Suprapubic skin (tissue), 4 donors: ENCODE measurements around the gene PGAM5. TPM values are rescaled to one million over a fixed set of nuclear protein-coding genes. Genes with fewer than 3 reads are reported as not detected.
"Not testable (repeated sequence)": the region's sequence is repeated elsewhere in the genome, so short reads cannot be mapped to it uniquely, and the experiment has no call there.

Source experiments
- DNase-seq, 2 donors: peaks; one replicate each; pipeline ENCODE4 v3.0.0-alpha.2; 2019; ENCODE audit warnings: low spot score in 2 of 2
- H3K27ac ChIP-seq: fragments of 200-600 bp; sonication (generic); one replicate; pipeline ENCODE4 v1.5.1; 2019
- H3K27me3 ChIP-seq: fragments of 200-600 bp; sonication (generic); one replicate; pipeline ENCODE4 v1.5.1; 2019
- H3K36me3 ChIP-seq: fragments of 200-600 bp; sonication (generic); one replicate; pipeline ENCODE4 v1.5.1; 2019
- H3K4me1 ChIP-seq: fragments of 200-600 bp; sonication (generic); one replicate; pipeline ENCODE4 v1.5.1; 2019
- H3K4me3 ChIP-seq: fragments of 200-600 bp; sonication (generic); one replicate; pipeline ENCODE4 v1.5.1; 2019; ENCODE audit warnings: mild to moderate bottlenecking
- H3K9me3 ChIP-seq: fragments of 200-600 bp; sonication (generic); one replicate; pipeline ENCODE4 v1.5.1; 2019
- EP300 ChIP-seq: sonication (generic); formaldehyde crosslinking; IDR thresholded peaks from one replicate; pipeline ENCODE4 v1.6.1; 2017; ENCODE audit warnings: antibody characterized with exemption
- POLR2A ChIP-seq, 2 donors: fragments of 450-650 bp; IDR thresholded peaks; one replicate each; pipeline ENCODE4 v1.6.1; 2017; ENCODE audit warnings: antibody characterized with exemption in 2 of 2, mild to moderate bottlenecking in 2 of 2, moderate library complexity in 2 of 2
- POLR2AphosphoS5 ChIP-seq, 3 donors: sonication (generic); formaldehyde crosslinking; IDR thresholded peaks; one replicate each; pipeline ENCODE4 v1.6.1; 2017; ENCODE audit warnings: antibody characterized with exemption in 3 of 3
- WGBS: methylation state at CpG from one replicate; pipeline ENCODE4 v1.1.5; 2018; 5-methylcytosine and 5-hydroxymethylcytosine counted together
- total RNA-seq, 4 donors: library from RNA; depleted of rRNA; stranded (reverse); fragments of >200 nt; gene quantifications; one replicate each; pipeline ENCODE4 v1.1.0, GENCODE V29; 2016
- TF ChIP-seq, protein P1 (sequence below), 2 donors: fragments of 200-600 bp in 1 of 2; fragments of 450-650 bp in 1 of 2; sonication (generic) in 1 of 2; IDR thresholded peaks; one replicate each; pipeline ENCODE4 v1.5.1; 2016 to 2019; ENCODE audit warnings: antibody characterized with exemption in 2 of 2, mild to moderate bottlenecking in 1 of 2, moderate library complexity in 1 of 2

Gene PGAM5
- total RNA-seq, 4 donors from 2014 or later = 31.4 to 43.1 (median 38.7) TPM

GRCh38 chr12:132748319-132748718, 37.7 kb downstream of the PGAM5 start:
- Histone ChIP-seq H3K4me3 (no peak overlapping the region), H3K36me3 (peaks cover 94% of the 10 kb centered on the region), H3K9me3 (no peaks in the 10 kb centered on the region), H3K4me1 (no peaks in the 10 kb centered on the region), H3K27me3 (no peaks in the 10 kb centered on the region), H3K27ac (no peak overlapping the region)
- TF ChIP-seq POLR2AphosphoS5 (IDR thresholded peaks at IDR 0.05) = no peak
- TF ChIP-seq EP300 = no peak
- TF ChIP-seq, protein P1, sequence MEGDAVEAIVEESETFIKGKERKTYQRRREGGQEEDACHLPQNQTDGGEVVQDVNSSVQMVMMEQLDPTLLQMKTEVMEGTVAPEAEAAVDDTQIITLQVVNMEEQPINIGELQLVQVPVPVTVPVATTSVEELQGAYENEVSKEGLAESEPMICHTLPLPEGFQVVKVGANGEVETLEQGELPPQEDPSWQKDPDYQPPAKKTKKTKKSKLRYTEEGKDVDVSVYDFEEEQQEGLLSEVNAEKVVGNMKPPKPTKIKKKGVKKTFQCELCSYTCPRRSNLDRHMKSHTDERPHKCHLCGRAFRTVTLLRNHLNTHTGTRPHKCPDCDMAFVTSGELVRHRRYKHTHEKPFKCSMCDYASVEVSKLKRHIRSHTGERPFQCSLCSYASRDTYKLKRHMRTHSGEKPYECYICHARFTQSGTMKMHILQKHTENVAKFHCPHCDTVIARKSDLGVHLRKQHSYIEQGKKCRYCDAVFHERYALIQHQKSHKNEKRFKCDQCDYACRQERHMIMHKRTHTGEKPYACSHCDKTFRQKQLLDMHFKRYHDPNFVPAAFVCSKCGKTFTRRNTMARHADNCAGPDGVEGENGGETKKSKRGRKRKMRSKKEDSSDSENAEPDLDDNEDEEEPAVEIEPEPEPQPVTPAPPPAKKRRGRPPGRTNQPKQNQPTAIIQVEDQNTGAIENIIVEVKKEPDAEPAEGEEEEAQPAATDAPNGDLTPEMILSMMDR (IDR thresholded peaks at IDR 0.05) = no peak
- TF ChIP-seq POLR2A (IDR thresholded peaks at IDR 0.05) = no peak
- 100% methylated on average over 4 of the region's 10 CpGs for WGBS
- DNase-seq = no peak

- H3K4me3 ChIP-seq, DNase-seq, H3K4me1 ChIP-seq, H3K27ac ChIP-seq, H3K27me3 ChIP-seq, H3K9me3 ChIP-seq: not testable (repeated sequence)
- peaks cover 90% of the 10 kb centered on the region for H3K36me3 ChIP-seq
- 95% methylated on average over 7 of the region's 7 CpGs for WGBS
Observed at GRCh38 chr12:132753670-132754069, 43.0 kb downstream of the PGAM5 start.

- no peak overlapping the region for H3K4me3 ChIP-seq
- no peaks in the 10 kb centered on the region for H3K9me3 ChIP-seq
- no peak overlapping the region for H3K27ac ChIP-seq
- H3K27me3 ChIP-seq = no peaks in the 10 kb centered on the region
- TF ChIP-seq EP300 = no peak
- peaks cover 86% of the 10 kb centered on the region for H3K36me3 ChIP-seq
- WGBS = 85% methylated on average over 14 of the region's 14 CpGs
- peaks cover 2% of the 10 kb centered on the region for H3K4me1 ChIP-seq
- DNase-seq = no peak
Observed at GRCh38 chr12:132754160-132754932, 43.7 kb downstream of the PGAM5 start.

DNA sequence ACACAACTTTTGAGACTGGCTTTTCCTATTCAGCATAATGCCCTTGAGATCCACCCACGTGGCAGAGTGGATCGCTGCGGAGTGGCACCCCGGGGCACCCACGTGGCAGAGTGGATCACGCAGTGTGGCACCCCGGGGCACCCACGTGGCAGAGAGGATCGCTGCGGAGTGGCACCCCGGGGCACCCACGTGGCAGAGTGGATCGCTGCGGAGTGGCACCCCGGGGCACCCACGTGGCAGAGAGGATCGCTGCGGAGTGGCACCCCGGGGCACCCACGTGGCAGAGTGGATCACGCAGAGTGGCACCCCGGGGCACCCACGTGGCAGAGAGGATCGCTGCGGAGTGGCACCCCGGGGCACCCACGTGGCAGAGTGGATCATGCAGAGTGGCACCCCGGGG, 48.2 kb downstream of the PGAM5 start:
- Histone ChIP-seq H3K4me1 (peaks cover 21% of the 10 kb centered on the region), H3K36me3 (peaks cover 45% of the 10 kb centered on the region)
- not testable (repeated sequence) for DNase-seq, H3K27me3 ChIP-seq, H3K27ac ChIP-seq, H3K4me3 ChIP-seq, H3K9me3 ChIP-seq
- 89% methylated on average over 28 of the region's 28 CpGs for WGBS

GRCh38 chr12:132759359-132759758, 48.7 kb downstream of the PGAM5 start:
- Histone ChIP-seq H3K36me3 (peaks cover 39% of the 10 kb centered on the region), H3K27ac (no peak overlapping the region), H3K27me3 (no peaks in the 10 kb centered on the region), H3K9me3 (no peaks in the 10 kb centered on the region), H3K4me1 (peaks cover 21% of the 10 kb centered on the region), H3K4me3 (no peak overlapping the region)
- TF ChIP-seq, protein P1 (IDR thresholded peaks at IDR 0.05) = no peak
- TF ChIP-seq EP300 = no peak
- no peak for DNase-seq
- WGBS = 90% methylated on average over 8 of the region's 8 CpGs

DNA sequence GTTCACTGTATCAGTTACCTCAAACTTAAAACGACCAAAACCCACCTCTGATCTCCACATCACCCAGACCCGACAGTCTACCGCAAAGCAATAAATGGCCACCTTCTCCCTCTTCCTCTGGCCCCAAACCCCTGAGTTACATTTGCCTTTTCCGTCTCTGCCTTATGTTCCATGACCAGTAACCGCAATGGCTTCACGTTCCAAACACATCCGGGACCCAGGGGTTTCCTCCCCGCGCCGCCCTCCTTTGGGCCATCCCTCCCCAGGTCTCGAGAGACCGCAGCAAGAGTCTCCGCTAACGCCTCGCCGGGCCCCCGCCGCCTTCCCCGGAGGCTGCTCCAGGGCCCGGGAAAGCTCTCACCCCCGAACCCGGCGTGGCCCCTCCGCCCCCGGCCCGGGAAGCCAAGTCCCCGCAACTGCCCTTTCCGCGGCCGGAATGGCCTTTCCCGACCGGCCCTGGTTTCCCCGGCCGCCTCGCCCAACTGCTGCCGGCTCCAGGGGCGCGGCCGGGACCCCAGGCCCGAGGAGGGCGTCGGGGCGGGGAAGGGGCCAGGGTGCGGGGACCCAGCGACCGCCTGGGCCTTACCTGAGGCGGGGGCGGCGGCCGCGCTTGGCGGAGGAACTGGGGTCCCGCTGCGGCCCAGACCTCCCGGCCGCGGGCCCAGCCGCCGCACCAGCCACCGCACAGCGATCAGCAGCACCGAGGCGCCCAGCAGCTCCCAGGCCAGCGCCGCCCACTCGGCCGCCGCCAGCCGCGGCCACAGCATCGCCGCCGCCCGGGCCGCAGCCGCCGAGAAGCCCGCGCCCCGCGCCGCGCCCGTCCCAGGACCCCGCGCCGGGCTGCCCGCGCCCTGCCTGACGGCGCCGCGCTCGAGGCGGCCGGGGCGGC, 50.6 kb downstream of the PGAM5 start, which contains the start of gene ANKLE2:
Gene ANKLE2 (minus strand): TSS at position 801 of the 889 bp plus-strand sequence. CDS start 34 bp downstream, at position 767.
- under 1% methylated on average over 12 of the region's 97 CpGs for WGBS
- H3K4me3 ChIP-seq = peak within 1 kb of the TSS; percentile 99
- peak; percentile 71 to 84 for DNase-seq
- TF ChIP-seq POLR2AphosphoS5 (IDR thresholded peaks at IDR 0.05) (no peak), POLR2A (IDR thresholded peaks at IDR 0.05) (peak in 1 of 2 donors; percentile 66)
- H3K36me3 ChIP-seq = peaks cover 20% of the 10 kb centered on the region
- H3K9me3 ChIP-seq = no peaks in the 10 kb centered on the region
- H3K27me3 ChIP-seq = no peaks in the 10 kb centered on the region
- H3K4me1 ChIP-seq = peaks cover 21% of the 10 kb centered on the region
- peak within 1 kb of the TSS; percentile 97 for H3K27ac ChIP-seq

DNA sequence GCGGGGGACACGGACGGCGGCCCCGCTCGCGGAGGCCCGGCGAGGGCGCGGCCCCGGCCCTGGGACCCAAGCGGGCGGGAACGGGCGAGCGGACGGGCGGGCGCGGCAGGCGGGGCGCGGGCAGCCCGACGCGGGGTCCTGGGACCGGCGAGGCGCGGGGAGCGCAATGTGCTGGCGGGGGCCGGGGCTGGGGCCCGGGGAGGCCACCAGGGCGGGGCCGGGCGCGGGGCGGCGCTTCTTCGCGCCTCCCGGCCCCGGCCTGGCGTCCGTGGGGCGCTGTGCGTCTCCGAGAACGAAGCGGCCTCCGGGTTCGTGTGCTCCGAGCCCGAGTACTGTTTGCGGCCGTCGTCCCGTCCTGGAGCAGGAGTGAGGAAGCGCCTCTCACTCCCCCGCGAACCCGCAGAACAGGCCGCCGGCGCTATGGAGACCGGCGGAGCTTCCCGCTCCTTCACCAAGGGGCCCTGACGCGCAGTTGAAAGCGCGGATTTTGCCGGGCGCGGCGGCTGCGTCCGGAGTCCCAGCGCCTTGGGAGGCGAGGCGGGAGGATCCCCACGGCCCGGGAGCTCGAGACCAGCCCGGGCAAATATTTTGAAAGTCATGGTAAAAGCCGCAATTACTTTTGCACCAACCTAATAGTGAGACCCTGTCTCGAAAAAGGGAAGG, 51.4 kb downstream of the PGAM5 start:
- no peaks in the 10 kb centered on the region for H3K27me3 ChIP-seq
- no peaks in the 10 kb centered on the region for H3K9me3 ChIP-seq
- TF ChIP-seq, protein P1 (IDR thresholded peaks at IDR 0.05) = no peak
- TF ChIP-seq POLR2A (IDR thresholded peaks at IDR 0.05) (peak in 1 of 2 donors; percentile 39), POLR2AphosphoS5 (IDR thresholded peaks at IDR 0.05) (peak in 2 of 3 donors; percentile 46 to 78)
- H3K36me3 ChIP-seq = peaks cover 16% of the 10 kb centered on the region
- H3K4me3 ChIP-seq = peak overlapping the region; percentile 99
- peak overlapping the region; percentile 97 for H3K27ac ChIP-seq
- 0% methylated on average over 24 of the region's 89 CpGs for WGBS
- peak; percentile 88 to 89 for DNase-seq
- peaks cover 26% of the 10 kb centered on the region for H3K4me1 ChIP-seq
